Esophagus squamous epithelium (tissue), 5 donors: ENCODE data around the gene VAV3. TPM values are rescaled to one million over a fixed set of nuclear protein-coding genes. Genes with fewer than 3 reads are reported as not detected.

ENCODE experiments used
- DNase-seq: peaks from one replicate; lab custom pipeline; 2025; lab: John Stamatoyannopoulos, UW
- H3K27ac ChIP-seq, 4 donors: fragments of 200-600 bp; sonication (generic); one replicate each; pipeline ENCODE4 v1.5.1; 2016 to 2019; ENCODE audit warnings: mild to moderate bottlenecking in 1 of 4
- H3K27me3 ChIP-seq, 4 donors: fragments of 200-600 bp; sonication (generic); 1 replicate in 3 of 4; 2 replicates in 1 of 4; pipeline versions ENCODE4 v1.5.1 to v1.6.0; 2017 to 2021; ENCODE audit warnings: antibody characterized with exemption in 1 of 4
- H3K36me3 ChIP-seq, 3 donors: fragments of 200-600 bp; sonication (generic); one replicate each; pipeline ENCODE4 v1.5.1; 2016 to 2019
- H3K4me1 ChIP-seq, 3 donors: fragments of 200-600 bp; sonication (generic); one replicate each; pipeline ENCODE4 v1.5.1; 2017 to 2019
- H3K4me3 ChIP-seq, 4 donors: fragments of 200-600 bp; sonication (generic); 1 replicate in 3 of 4; 2 replicates in 1 of 4; pipeline ENCODE4 v1.5.1; 2016 to 2019; ENCODE audit warnings: mild to moderate bottlenecking in 2 of 4, moderate library complexity in 1 of 4
- H3K9me3 ChIP-seq, 3 donors: fragments of 200-600 bp; sonication (generic); one replicate each; pipeline ENCODE4 v1.5.1; 2016 to 2019
- CTCF ChIP-seq, 6 experiments: fragments of 450-650 bp in 4 of 6; fragments of 200-600 bp in 2 of 6; sonication (generic) in 2 of 6; IDR thresholded peaks; one replicate each; pipeline ENCODE4 v1.5.1; 2016 to 2019; ENCODE audit warnings: antibody characterized with exemption in 6 of 6, mild to moderate bottlenecking in 4 of 6, moderate library complexity in 4 of 6
- POLR2A ChIP-seq, 4 donors: fragments of 450-650 bp; IDR thresholded peaks; one replicate each; pipeline ENCODE4 v1.6.1; 2017; ENCODE audit warnings: antibody characterized with exemption in 4 of 4, mild to moderate bottlenecking in 4 of 4, moderate library complexity in 3 of 4
- WGBS, 2 donors: methylation state at CpG; one replicate each; pipeline ENCODE4 v1.1.5; 2018; 5-methylcytosine and 5-hydroxymethylcytosine counted together
- intact Hi-C: fragments of 100-400 bp; cut with DNase I; formaldehyde crosslinking; loops from one replicate; pipeline ENCODE4 v1.15.0; 2022
- total RNA-seq, 4 donors: library from RNA; depleted of rRNA; stranded (reverse); fragments of >200 nt; gene quantifications; one replicate each; pipeline ENCODE4 v1.1.0, GENCODE V29; 2016
- donor health status: DM: yes; HTN: yes; CAD: no.

Gene VAV3
- total RNA-seq, 4 donors from 2014 or later = 43.4 to 126 (median 76.9) TPM

GRCh38 chr1:107677697-107678096, 287.3 kb downstream of the VAV3 start:
- Histone ChIP-seq H3K27me3 (no peaks in the 10 kb centered on the region), H3K9me3 (peaks cover 0 to 5% (median 0%) of the 10 kb centered on the region in 3 donors), H3K4me3 (no peak overlapping the region), H3K27ac (peak overlapping the region in 3 of 4 donors; percentile 44 to 87 (median 81)), H3K36me3 (peaks cover 0 to 22% (median 0%) of the 10 kb centered on the region in 3 donors), H3K4me1 (peaks cover 4 to 95% (median 8%) of the 10 kb centered on the region in 3 donors)
- no peak for DNase-seq
- intact Hi-C loops = no loop called here
- 36 to 63% methylated on average over 3 of the region's 3 CpGs for WGBS, 2 donors
- TF ChIP-seq CTCF (IDR thresholded peaks at IDR 0.05) (no peak), POLR2A (IDR thresholded peaks at IDR 0.05) (no peak)

GRCh38 chr1:107674486-107674885, 290.5 kb downstream of the VAV3 start:
- TF ChIP-seq POLR2A (IDR thresholded peaks at IDR 0.05) = no peak
- no peak for TF ChIP-seq CTCF (IDR thresholded peaks at IDR 0.05)
- WGBS, 2 donors = 67 to 82% methylated on average over 1 of the region's 1 CpG
- Histone ChIP-seq H3K27ac (no peak overlapping the region), H3K9me3 (peaks cover 0 to 5% (median 0%) of the 10 kb centered on the region in 3 donors), H3K4me1 (peaks cover 8 to 95% (median 21%) of the 10 kb centered on the region in 3 donors), H3K27me3 (no peaks in the 10 kb centered on the region), H3K36me3 (peaks cover 0 to 22% (median 0%) of the 10 kb centered on the region in 3 donors), H3K4me3 (no peak overlapping the region)
- intact Hi-C loops = no loop called here
- DNase-seq = no peak

- Histone ChIP-seq H3K27ac (no peak overlapping the region), H3K9me3 (peaks cover 0 to 5% (median 0%) of the 10 kb centered on the region in 3 donors), H3K4me1 (peaks cover 8 to 95% (median 23%) of the 10 kb centered on the region in 3 donors), H3K36me3 (peaks cover 0 to 22% (median 0%) of the 10 kb centered on the region in 3 donors), H3K27me3 (no peaks in the 10 kb centered on the region), H3K4me3 (no peak overlapping the region)
- DNase-seq = no peak
- WGBS, 2 donors = 86% methylated on average over 2 of the region's 2 CpGs
- TF ChIP-seq POLR2A (IDR thresholded peaks at IDR 0.05) = no peak
- no peak for TF ChIP-seq CTCF (IDR thresholded peaks at IDR 0.05)
- intact Hi-C loops = no loop called here
These were observed 292.0 kb downstream of the VAV3 start for GRCh38 chr1:107673006-107673405.

GRCh38 chr1:107670397-107671040, 294.5 kb downstream of the VAV3 start:
- 24 to 32% methylated on average over 5 of the region's 5 CpGs for WGBS, 2 donors
- intact Hi-C loops = no loop called here
- Histone ChIP-seq H3K27ac (peak overlapping the region; percentile 30 to 77 (median 48)), H3K36me3 (peaks cover 0 to 17% (median 0%) of the 10 kb centered on the region in 3 donors), H3K27me3 (no peaks in the 10 kb centered on the region), H3K4me1 (peaks cover 14 to 96% (median 22%) of the 10 kb centered on the region in 3 donors), H3K4me3 (no peak overlapping the region), H3K9me3 (peaks cover 0 to 5% (median 0%) of the 10 kb centered on the region in 3 donors)
- DNase-seq = no peak
- TF ChIP-seq CTCF (IDR thresholded peaks at IDR 0.05) (no peak), POLR2A (IDR thresholded peaks at IDR 0.05) (no peak)

- TF ChIP-seq CTCF (IDR thresholded peaks at IDR 0.05) (no peak), POLR2A (IDR thresholded peaks at IDR 0.05) (no peak)
- Histone ChIP-seq H3K36me3 (peaks cover 0 to 16% (median 0%) of the 10 kb centered on the region in 3 donors), H3K9me3 (peaks cover 0 to 4% (median 0%) of the 10 kb centered on the region in 3 donors), H3K4me3 (no peak overlapping the region), H3K4me1 (peaks cover 17 to 96% (median 22%) of the 10 kb centered on the region in 3 donors), H3K27ac (peak overlapping the region in 3 of 4 donors; percentile 40 to 77 (median 55)), H3K27me3 (no peaks in the 10 kb centered on the region)
- no peak for DNase-seq
- intact Hi-C loops = no loop called here
- 7 to 8% methylated on average over 1 of the region's 1 CpG for WGBS, 2 donors
These were observed 295.0 kb downstream of the VAV3 start for GRCh38 chr1:107669996-107670395.
